GM23248 (cell line): ENCODE measurements around the gene HOXC11. TPM values are rescaled to one million over a fixed set of nuclear protein-coding genes. Genes with fewer than 3 reads are reported as not detected.
A peak's percentile ranks its signal among the peaks of the same experiment; 100 is the strongest.

Source experiments
- DNase-seq: peaks from one replicate; pipeline ENCODE4 v3.0.0-alpha.2; 2015
- H2AFZ ChIP-seq: fragments of 200-600 bp; sonication (generic); 2 replicates; pipeline ENCODE4 v1.6.1; 2016; ENCODE audit warnings: antibody characterized with exemption
- H3F3A ChIP-seq: fragments of 200-600 bp; sonication (generic); 2 replicates; pipeline ENCODE4 v1.6.1; 2016; ENCODE audit warnings: mild to moderate bottlenecking, antibody characterized with exemption, mixed run types; ENCODE audit not compliant: insufficient read depth
- H3K27ac ChIP-seq: fragments of 200-600 bp; sonication (generic); 2 replicates; pipeline ENCODE4 v1.5.1; 2016; ENCODE audit warnings: mild to moderate bottlenecking
- H3K27me3 ChIP-seq: fragments of 200-600 bp; sonication (generic); replicated peaks from 2 replicates; pipeline ENCODE4 v1.6.1; 2016; ENCODE audit warnings: mild to moderate bottlenecking; ENCODE audit not compliant: insufficient read depth
- H3K36me3 ChIP-seq: fragments of 200-600 bp; sonication (generic); 2 replicates; pipeline ENCODE4 v1.6.1; 2016; ENCODE audit warnings: low read depth, mild to moderate bottlenecking
- H3K4me1 ChIP-seq: fragments of 200-600 bp; sonication (generic); 2 replicates; pipeline ENCODE4 v1.6.1; 2016; ENCODE audit warnings: mild to moderate bottlenecking; ENCODE audit not compliant: insufficient read depth
- H3K4me2 ChIP-seq: fragments of 200-600 bp; sonication (generic); one replicate; pipeline ENCODE4 v1.6.1; 2016; ENCODE audit warnings: mild to moderate bottlenecking; ENCODE audit not compliant: unreplicated experiment
- H3K4me3 ChIP-seq: fragments of 200-600 bp; sonication (generic); 2 replicates; pipeline ENCODE4 v1.5.1; 2016; ENCODE audit warnings: mild to moderate bottlenecking
- H3K79me2 ChIP-seq: fragments of 200-600 bp; sonication (generic); 2 replicates; pipeline ENCODE4 v1.6.1; 2016; ENCODE audit warnings: mild to moderate bottlenecking; ENCODE audit not compliant: insufficient read depth
- H3K9ac ChIP-seq: fragments of 200-600 bp; sonication (generic); 2 replicates; pipeline ENCODE4 v1.6.1; 2016; ENCODE audit warnings: mild to moderate bottlenecking
- H3K9me2 ChIP-seq: fragments of 200-600 bp; sonication (generic); 2 replicates; pipeline ENCODE4 v1.6.1; 2016; ENCODE audit warnings: mixed run types, mild to moderate bottlenecking, moderate library complexity; ENCODE audit not compliant: insufficient read depth
- H3K9me3 ChIP-seq: fragments of 200-600 bp; sonication (generic); one replicate; pipeline ENCODE4 v1.6.1; 2017; ENCODE audit warnings: low read depth
- H4K20me1 ChIP-seq: fragments of 200-600 bp; sonication (generic); 2 replicates; pipeline ENCODE4 v1.6.0; 2016; ENCODE audit not compliant: insufficient read depth
- EZH2 ChIP-seq: fragments of 200-600 bp; sonication (generic); IDR thresholded peaks from 2 replicates; pipeline ENCODE4 v1.6.1; 2018; ENCODE audit warnings: antibody characterized with exemption, mild to moderate bottlenecking; ENCODE audit not compliant: insufficient read depth, poor library complexity, severe bottlenecking
- EZH2phosphoT487 ChIP-seq: fragments of 200-600 bp; sonication (generic); IDR thresholded peaks from 2 replicates; pipeline ENCODE4 v1.6.1; 2018; ENCODE audit warnings: antibody characterized with exemption, moderate library complexity, mild to moderate bottlenecking, low read depth; ENCODE audit not compliant: insufficient read depth
- WGBS, 2 experiments: methylation state at CpG; one replicate each; pipeline ENCODE4 v1.1.6; 2015 to 2017; ENCODE audit warnings: low lambda C conversion rate in 2 of 2, low coverage in 1 of 2; ENCODE audit errors: missing lambda C conversion rate in 2 of 2; 5-methylcytosine and 5-hydroxymethylcytosine counted together
- in situ Hi-C: fragments of 300-500 bp; cut with MboI; formaldehyde crosslinking; loops from 2 replicates; pipeline ENCODE4 v1.15.0; 2020
- polyA plus RNA-seq: library from polyadenylated mRNA; unstranded; fragments of >200 nt; fragmentation: Nextera tagmentation; extraction: Ambion mirVana; gene quantifications from 2 replicates; pipeline ENCODE4 v1.2.1, GENCODE V29; 2016
- total RNA-seq: library from RNA; depleted of rRNA; stranded (reverse); fragments of >200 nt; shearing (Covaris generic); gene quantifications from 2 replicates; pipeline ENCODE4 v1.2.3, GENCODE V29; 2014

The HOXC11 gene
- total and polyA plus RNA-seq, 2 experiments from 2014 or later = not detected

GRCh38 chr12:53974084-53975063 is 1.4 kb downstream of the HOXC11 start, which contains the start of gene HOTAIR:
Gene HOTAIR, minus strand, starts transcription at chr12:53974954.
- Histone ChIP-seq H3F3A (no peaks in the 10 kb centered on the region), H2AFZ (peak within 1 kb of the TSS; percentile 37), H3K4me2 (peak within 1 kb of the TSS; percentile 67), H3K9me2 (no peaks in the 10 kb centered on the region), H3K36me3 (no peaks in the 10 kb centered on the region), H3K27ac (no peak within 1 kb of the TSS), H3K9me3 (no peaks in the 10 kb centered on the region), H3K9ac (no peak within 1 kb of the TSS), H3K79me2 (no peaks in the 10 kb centered on the region), H4K20me1 (no peaks in the 10 kb centered on the region), H3K4me1 (no peaks in the 10 kb centered on the region), H3K27me3 (peaks cover 99% of the 10 kb centered on the region), H3K4me3 (peak within 1 kb of the TSS; percentile 45)
- DNase-seq = peak; percentile 54
- 0 out of 2 replicates have a peak, but pooled peaks have one; percentile 72 for TF ChIP-seq EZH2phosphoT487
- TF ChIP-seq EZH2 = peak; percentile 72
- 2 to 3% methylated on average over 39 to 60 of the region's 63 CpGs for WGBS, 2 experiments
- in situ Hi-C loops = no loop called here

GRCh38 chr12:53975064-53975471 is 2.1 kb downstream of the HOXC11 start:
- no peaks in the 10 kb centered on the region for H3F3A ChIP-seq
- H4K20me1 ChIP-seq = no peaks in the 10 kb centered on the region
- TF ChIP-seq EZH2phosphoT487 = no peak; the same call in 1 of the 2 replicates
- TF ChIP-seq EZH2 = peak; percentile 95
- H3K79me2 ChIP-seq = no peaks in the 10 kb centered on the region
- peaks cover 99% of the 10 kb centered on the region for H3K27me3 ChIP-seq
- no peak for DNase-seq
- H3K27ac ChIP-seq = no peak overlapping the region
- no peak overlapping the region for H2AFZ ChIP-seq
- no peak overlapping the region for H3K9ac ChIP-seq
- no peaks in the 10 kb centered on the region for H3K4me1 ChIP-seq
- no peaks in the 10 kb centered on the region for H3K36me3 ChIP-seq
- H3K9me2 ChIP-seq = no peaks in the 10 kb centered on the region
- no peaks in the 10 kb centered on the region for H3K9me3 ChIP-seq
- in situ Hi-C loops = no loop called here
- H3K4me2 ChIP-seq = no peak overlapping the region
- 3 to 10% methylated on average over 14 to 25 of the region's 25 CpGs for WGBS, 2 experiments
- H3K4me3 ChIP-seq = no peak overlapping the region

GRCh38 chr12:53975479-53976152 is 2.7 kb downstream of the HOXC11 start:
- H3K36me3 ChIP-seq = no peaks in the 10 kb centered on the region
- 21 to 24% methylated on average over 31 of the region's 31 CpGs for WGBS, 2 experiments
- H3K9me2 ChIP-seq = no peaks in the 10 kb centered on the region
- H3F3A ChIP-seq = no peaks in the 10 kb centered on the region
- peaks cover 99% of the 10 kb centered on the region for H3K27me3 ChIP-seq
- DNase-seq = no peak
- no peaks in the 10 kb centered on the region for H3K9me3 ChIP-seq
- H3K4me2 ChIP-seq = no peak overlapping the region
- no peak overlapping the region for H3K4me3 ChIP-seq
- no peak overlapping the region for H2AFZ ChIP-seq
- in situ Hi-C loops = no loop called here
- no peaks in the 10 kb centered on the region for H3K4me1 ChIP-seq
- no peak overlapping the region for H3K9ac ChIP-seq
- peak; percentile 79 for TF ChIP-seq EZH2
- TF ChIP-seq EZH2phosphoT487 = peak; percentile 59; the same call in 1 of the 2 replicates
- H3K27ac ChIP-seq = no peak overlapping the region
- no peaks in the 10 kb centered on the region for H4K20me1 ChIP-seq
- H3K79me2 ChIP-seq = no peaks in the 10 kb centered on the region

- Histone ChIP-seq H3K27me3 (peaks cover 99% of the 10 kb centered on the region), H3K9me3 (no peaks in the 10 kb centered on the region), H3K9me2 (no peaks in the 10 kb centered on the region), H3K4me1 (no peaks in the 10 kb centered on the region), H3F3A (no peaks in the 10 kb centered on the region), H3K4me3 (no peak overlapping the region), H3K79me2 (no peaks in the 10 kb centered on the region), H3K27ac (no peak overlapping the region), H3K9ac (no peak overlapping the region), H2AFZ (no peak overlapping the region), H3K4me2 (no peak overlapping the region), H3K36me3 (no peaks in the 10 kb centered on the region), H4K20me1 (no peaks in the 10 kb centered on the region)
- no peak for DNase-seq
- in situ Hi-C loops = no loop called here
- peak; percentile 54 for TF ChIP-seq EZH2
- no peak for TF ChIP-seq EZH2phosphoT487
- 19% methylated on average over 21 of the region's 21 CpGs for WGBS, 2 experiments
Measured at GRCh38 chr12:53976172-53976822, 3.4 kb downstream of the HOXC11 start.
